Hepatocyte (in vitro differentiated cells): ENCODE measurements around the gene CACNA2D4. TPM values are rescaled to one million over a fixed set of nuclear protein-coding genes. Genes with fewer than 3 reads are reported as not detected.

Experiments
- DNase-seq: peaks from one replicate; pipeline ENCODE4 v3.0.0-alpha.2; 2016; ENCODE audit warnings: low spot score
- H2AFZ ChIP-seq: fragments of 200-600 bp; sonication (generic); 2 replicates; pipeline ENCODE4 v1.6.0; 2016; ENCODE audit warnings: antibody characterized with exemption, mild to moderate bottlenecking
- H3K27ac ChIP-seq: fragments of 200-600 bp; sonication (generic); 2 replicates; pipeline ENCODE4 v1.5.1; 2016; ENCODE audit warnings: mild to moderate bottlenecking
- H3K27me3 ChIP-seq: fragments of 200-600 bp; sonication (generic); 2 replicates; pipeline ENCODE4 v1.6.1; 2016
- H3K36me3 ChIP-seq: fragments of 200-600 bp; sonication (generic); replicated peaks from 2 replicates; pipeline ENCODE4 v1.5.1; 2016; ENCODE audit warnings: low read depth; ENCODE audit not compliant: insufficient read depth
- H3K4me1 ChIP-seq: fragments of 200-600 bp; sonication (generic); 2 replicates; pipeline ENCODE4 v1.5.1; 2016; ENCODE audit warnings: mild to moderate bottlenecking, moderate library complexity; ENCODE audit not compliant: insufficient read depth
- H3K4me2 ChIP-seq: fragments of 200-600 bp; sonication (generic); 2 replicates; pipeline ENCODE4 v1.6.0; 2016
- H3K4me3 ChIP-seq: fragments of 200-600 bp; sonication (generic); 2 replicates; pipeline ENCODE4 v1.5.1; 2016; ENCODE audit warnings: mild to moderate bottlenecking
- H3K79me2 ChIP-seq: fragments of 200-600 bp; sonication (generic); 2 replicates; pipeline ENCODE4 v1.6.0; 2017; ENCODE audit warnings: mild to moderate bottlenecking
- H3K9me2 ChIP-seq: fragments of 200-600 bp; sonication (generic); replicated peaks from 2 replicates; pipeline ENCODE4 v1.6.0; 2017; ENCODE audit warnings: mild to moderate bottlenecking; ENCODE audit not compliant: insufficient read depth
- H3K9me3 ChIP-seq: fragments of 200-600 bp; sonication (generic); 2 replicates; pipeline ENCODE4 v1.5.1; 2016; ENCODE audit warnings: low read depth, mild to moderate bottlenecking
- H4K20me1 ChIP-seq: fragments of 200-600 bp; sonication (generic); 2 replicates; pipeline ENCODE4 v1.6.0; 2016; ENCODE audit warnings: mild to moderate bottlenecking; ENCODE audit not compliant: insufficient read depth, poor library complexity, severe bottlenecking
- EZH2 ChIP-seq: fragments of 200-600 bp; sonication (generic); IDR thresholded peaks from 2 replicates; pipeline ENCODE4 v1.6.1; 2016; ENCODE audit warnings: antibody characterized with exemption, mild to moderate bottlenecking, borderline replicate concordance
- EZH2phosphoT487 ChIP-seq: fragments of 200-600 bp; sonication (generic); IDR thresholded peaks from one replicate; pipeline ENCODE4 v1.6.1; 2018; ENCODE audit warnings: antibody characterized with exemption, mild to moderate bottlenecking, low read depth, moderate library complexity; ENCODE audit not compliant: unreplicated experiment, severe bottlenecking
- WGBS: methylation state at CpG from one replicate; pipeline ENCODE4 v1.1.6; 2016; ENCODE audit warnings: low lambda C conversion rate; ENCODE audit errors: missing lambda C conversion rate; 5-methylcytosine and 5-hydroxymethylcytosine counted together
- polyA plus RNA-seq: library from polyadenylated mRNA; unstranded; fragments of >200 nt; fragmentation: Nextera tagmentation; extraction: Ambion mirVana; gene quantifications from 2 replicates; pipeline ENCODE4 v1.2.1, GENCODE V29; 2016
- total RNA-seq: library from RNA; depleted of rRNA; stranded (reverse); fragments of >200 nt; gene quantifications from 2 replicates; pipeline ENCODE4 v1.2.3, GENCODE V29; 2014
- TF ChIP-seq, protein P1 (sequence below): fragments of 200-600 bp; sonication (generic); IDR thresholded peaks from 2 replicates; pipeline ENCODE4 v1.5.1; 2016; ENCODE audit warnings: antibody characterized with exemption, mild to moderate bottlenecking; ENCODE audit not compliant: poor library complexity

Gene CACNA2D4
- total and polyA plus RNA-seq, 2 experiments from 2014 or later: 1.3 to 2.1 TPM

- Histone ChIP-seq H4K20me1 (no peaks in the 10 kb centered on the region), H3K4me1 (peaks cover 15% of the 10 kb centered on the region), H3K9me3 (no peaks in the 10 kb centered on the region), H3K4me3 (no peak overlapping the region), H3K79me2 (no peaks in the 10 kb centered on the region), H2AFZ (no peak overlapping the region), H3K36me3 (no peaks in the 10 kb centered on the region), H3K27ac (no peak overlapping the region), H3K9me2 (no peaks in the 10 kb centered on the region), H3K27me3 (no peaks in the 10 kb centered on the region), H3K4me2 (peak overlapping the region; percentile 37)
- no peak for TF ChIP-seq EZH2
- TF ChIP-seq, protein P1, sequence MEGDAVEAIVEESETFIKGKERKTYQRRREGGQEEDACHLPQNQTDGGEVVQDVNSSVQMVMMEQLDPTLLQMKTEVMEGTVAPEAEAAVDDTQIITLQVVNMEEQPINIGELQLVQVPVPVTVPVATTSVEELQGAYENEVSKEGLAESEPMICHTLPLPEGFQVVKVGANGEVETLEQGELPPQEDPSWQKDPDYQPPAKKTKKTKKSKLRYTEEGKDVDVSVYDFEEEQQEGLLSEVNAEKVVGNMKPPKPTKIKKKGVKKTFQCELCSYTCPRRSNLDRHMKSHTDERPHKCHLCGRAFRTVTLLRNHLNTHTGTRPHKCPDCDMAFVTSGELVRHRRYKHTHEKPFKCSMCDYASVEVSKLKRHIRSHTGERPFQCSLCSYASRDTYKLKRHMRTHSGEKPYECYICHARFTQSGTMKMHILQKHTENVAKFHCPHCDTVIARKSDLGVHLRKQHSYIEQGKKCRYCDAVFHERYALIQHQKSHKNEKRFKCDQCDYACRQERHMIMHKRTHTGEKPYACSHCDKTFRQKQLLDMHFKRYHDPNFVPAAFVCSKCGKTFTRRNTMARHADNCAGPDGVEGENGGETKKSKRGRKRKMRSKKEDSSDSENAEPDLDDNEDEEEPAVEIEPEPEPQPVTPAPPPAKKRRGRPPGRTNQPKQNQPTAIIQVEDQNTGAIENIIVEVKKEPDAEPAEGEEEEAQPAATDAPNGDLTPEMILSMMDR: no peak
- TF ChIP-seq EZH2phosphoT487: no peak
- peak; percentile 3 for DNase-seq
- WGBS: 80% methylated on average over 22 of the region's 22 CpGs
Observed at GRCh38 chr12:1917172-1918070, 1.0 kb downstream of the CACNA2D4 start.

DNA sequence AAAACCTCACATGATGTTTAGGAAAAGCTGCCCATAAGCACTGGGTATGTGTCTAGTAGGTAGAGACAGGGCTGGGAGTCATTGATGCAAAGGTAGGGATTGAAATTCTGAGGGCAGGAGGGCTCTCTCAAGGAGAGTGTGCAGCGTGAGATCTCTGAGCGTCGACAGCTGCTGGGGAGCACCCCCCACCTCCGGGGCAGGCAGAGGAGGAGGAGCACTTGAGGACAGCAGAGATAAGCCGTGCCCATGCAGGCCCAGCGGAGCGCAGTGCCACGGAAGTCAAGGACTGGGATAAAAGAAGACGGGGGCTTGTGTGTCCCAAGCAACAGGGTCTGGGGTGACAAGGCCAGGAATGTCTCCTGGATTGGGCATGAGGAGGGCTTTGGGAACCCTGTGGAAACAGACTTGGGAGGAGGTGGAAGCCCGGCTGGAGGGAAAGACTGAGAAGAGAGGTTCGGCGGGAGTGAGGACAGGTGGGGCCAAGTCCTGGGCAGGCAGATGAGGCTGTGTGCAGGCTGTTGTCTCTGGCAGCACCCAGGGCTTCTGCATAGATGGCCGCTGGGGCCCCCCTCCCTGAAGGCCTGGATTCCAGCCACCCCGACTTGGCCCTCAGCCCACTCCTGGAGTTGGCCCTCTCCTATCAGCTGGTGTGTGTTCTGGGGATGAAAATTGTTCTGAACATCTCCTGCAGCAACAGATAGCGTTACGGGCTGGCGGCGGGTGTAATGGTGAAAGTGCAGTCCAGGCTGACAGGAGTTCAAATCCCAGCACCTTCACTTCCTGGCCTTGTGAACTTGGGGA is 1.9 kb downstream of the CACNA2D4 start:
- no peaks in the 10 kb centered on the region for H3K9me3 ChIP-seq
- no peak overlapping the region for H2AFZ ChIP-seq
- H3K4me2 ChIP-seq: peak overlapping the region; percentile 37
- TF ChIP-seq, protein P1: no peak
- no peak for TF ChIP-seq EZH2
- no peak for TF ChIP-seq EZH2phosphoT487
- H3K27ac ChIP-seq: no peak overlapping the region
- WGBS: 69% methylated on average over 18 of the region's 18 CpGs
- no peak overlapping the region for H3K4me3 ChIP-seq
- no peaks in the 10 kb centered on the region for H4K20me1 ChIP-seq
- peaks cover 15% of the 10 kb centered on the region for H3K4me1 ChIP-seq
- peak; percentile 46 for DNase-seq
- no peaks in the 10 kb centered on the region for H3K36me3 ChIP-seq
- H3K79me2 ChIP-seq: no peaks in the 10 kb centered on the region
- no peaks in the 10 kb centered on the region for H3K9me2 ChIP-seq
- H3K27me3 ChIP-seq: no peaks in the 10 kb centered on the region

DNA sequence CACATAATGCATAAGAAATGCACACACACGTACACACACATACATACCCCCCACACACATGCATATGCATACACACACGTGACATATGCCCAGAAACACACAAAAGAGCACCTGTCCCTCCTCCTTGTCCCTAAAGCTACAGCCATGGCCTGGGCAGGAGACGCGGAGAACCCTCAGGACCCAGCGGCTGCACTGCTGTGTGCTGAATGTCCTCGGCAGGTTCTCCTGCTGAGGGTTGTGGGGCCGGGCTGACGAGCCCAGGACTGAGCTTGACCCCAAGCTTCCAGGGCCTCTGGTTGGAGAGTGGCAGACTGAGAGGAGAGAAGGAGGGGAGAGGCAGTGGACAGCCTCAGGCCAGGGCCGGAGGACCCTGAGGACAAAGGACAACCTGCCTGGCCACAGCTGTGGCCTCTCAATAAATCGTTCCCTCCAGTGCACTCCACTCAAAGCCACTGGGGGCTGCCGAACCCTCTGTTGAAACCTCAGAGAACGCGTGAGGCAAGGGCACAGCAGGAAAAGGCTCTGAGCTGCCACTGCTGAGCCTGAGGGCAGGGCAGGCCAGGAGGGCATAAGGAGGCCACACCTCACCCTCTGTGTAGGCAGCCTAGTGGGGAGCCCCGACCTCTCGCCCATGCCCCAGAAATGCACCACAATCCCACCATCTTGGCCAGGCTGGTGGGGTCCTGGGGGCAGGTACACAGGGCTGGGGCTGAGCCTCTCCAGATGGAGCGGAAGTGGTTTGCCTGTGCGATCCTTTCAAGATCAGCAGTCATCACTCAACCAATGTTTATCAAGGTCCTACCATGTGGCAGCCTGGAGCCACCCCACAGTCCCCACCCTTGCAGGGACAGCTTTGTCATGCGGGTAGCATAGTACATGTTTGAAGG is 3.1 kb downstream of the CACNA2D4 start:
- H3K9me3 ChIP-seq: no peaks in the 10 kb centered on the region
- TF ChIP-seq EZH2phosphoT487 (no peak), EZH2 (no peak)
- TF ChIP-seq, protein P1: no peak
- no peak overlapping the region for H3K4me2 ChIP-seq
- no peak overlapping the region for H3K4me3 ChIP-seq
- no peaks in the 10 kb centered on the region for H4K20me1 ChIP-seq
- H3K79me2 ChIP-seq: no peaks in the 10 kb centered on the region
- no peak overlapping the region for H2AFZ ChIP-seq
- DNase-seq: peak; percentile 3
- H3K36me3 ChIP-seq: no peaks in the 10 kb centered on the region
- 89% methylated on average over 18 of the region's 18 CpGs for WGBS
- peaks cover 15% of the 10 kb centered on the region for H3K4me1 ChIP-seq
- H3K27ac ChIP-seq: no peak overlapping the region
- H3K27me3 ChIP-seq: no peaks in the 10 kb centered on the region
- H3K9me2 ChIP-seq: no peaks in the 10 kb centered on the region
